CD4-positive, alpha-beta T cell treated with Interleukin-17A for 4 hours (primary cell): ENCODE measurements around the gene EXTL2.
"Not testable (repeated sequence)": the region's sequence is repeated elsewhere in the genome, so short reads cannot be mapped to it uniquely, and the experiment has no call there.

Experiments
- DNase-seq: peaks from one replicate; pipeline ENCODE4 v3.0.0-alpha.2; 2020; ENCODE audit warnings: mixed read lengths

Gene EXTL2

DNA sequence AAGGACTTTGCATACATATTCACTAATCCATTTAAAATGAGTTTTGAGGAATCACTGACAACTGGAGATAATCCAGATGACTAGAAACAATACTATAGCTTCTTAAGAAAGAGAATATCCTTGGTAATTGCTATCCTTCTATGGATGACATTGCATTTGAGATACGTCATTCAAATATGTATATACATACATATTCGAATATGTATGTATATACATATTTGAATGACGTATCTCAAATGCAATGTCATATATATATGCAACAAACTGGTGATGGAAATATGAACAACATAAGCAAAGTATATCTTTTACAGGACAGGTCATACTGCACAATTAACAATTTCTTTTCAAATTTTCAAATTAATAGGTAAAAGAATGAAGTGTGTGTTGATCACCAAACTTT is 41.7 kb downstream of the EXTL2 start:
- no peak for DNase-seq

DNA sequence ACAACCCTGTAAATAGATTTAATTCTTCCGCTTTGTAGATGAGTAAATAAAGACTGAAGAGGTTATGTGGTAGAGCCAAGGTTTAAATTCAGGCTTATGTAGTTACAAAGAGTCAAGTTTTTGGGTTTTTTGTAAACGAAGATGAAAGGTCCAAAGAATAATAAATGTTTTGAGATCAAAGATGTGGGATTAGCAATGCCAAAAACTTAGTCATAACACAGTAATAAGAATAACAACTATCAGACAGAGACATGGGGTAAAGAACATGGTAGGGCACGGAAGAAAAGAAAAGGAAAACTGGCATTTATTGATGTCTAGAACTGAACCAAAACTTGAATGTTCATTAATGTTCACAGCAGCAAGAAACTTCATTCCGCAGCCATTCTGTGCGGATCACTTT is 42.9 kb downstream of the EXTL2 start:
- DNase-seq, result no peak

DNA sequence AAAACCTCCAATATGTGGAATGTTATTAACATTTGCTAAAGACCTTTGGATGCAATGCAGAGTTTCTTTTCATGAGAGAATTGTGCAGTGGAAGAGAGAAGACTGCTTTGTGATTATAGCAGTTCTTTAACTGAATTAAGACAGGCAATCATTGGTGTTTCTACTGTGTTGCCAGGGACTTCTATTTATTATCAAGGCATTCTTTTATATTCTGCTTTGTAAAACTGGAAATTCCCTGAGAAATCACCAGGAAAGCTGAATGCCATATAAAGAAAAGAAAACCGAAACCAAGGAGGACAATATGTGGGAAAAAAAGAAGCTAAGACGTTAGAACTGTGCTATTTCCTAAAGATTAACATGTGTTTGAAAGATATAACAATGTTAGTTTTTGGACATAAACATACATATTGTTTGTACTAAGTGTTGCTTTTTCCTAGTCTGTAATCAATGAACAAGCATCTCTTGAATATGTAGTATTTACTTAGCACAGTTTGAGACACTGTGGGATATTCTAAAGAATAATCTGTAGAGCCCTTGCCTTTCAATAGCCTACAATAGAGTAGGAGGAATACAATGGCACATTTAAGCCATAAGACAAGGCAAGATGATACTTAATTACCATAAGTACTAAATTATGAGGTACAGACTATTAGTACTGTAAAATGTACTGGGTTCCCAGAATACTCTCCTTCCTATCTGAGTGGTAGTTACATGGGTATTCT is 47.1 kb downstream of the EXTL2 start:
- DNase-seq, result no peak

GRCh38 chr1:100843160-100843559 is 51.5 kb downstream of the EXTL2 start:
- not testable (repeated sequence) for DNase-seq

DNA sequence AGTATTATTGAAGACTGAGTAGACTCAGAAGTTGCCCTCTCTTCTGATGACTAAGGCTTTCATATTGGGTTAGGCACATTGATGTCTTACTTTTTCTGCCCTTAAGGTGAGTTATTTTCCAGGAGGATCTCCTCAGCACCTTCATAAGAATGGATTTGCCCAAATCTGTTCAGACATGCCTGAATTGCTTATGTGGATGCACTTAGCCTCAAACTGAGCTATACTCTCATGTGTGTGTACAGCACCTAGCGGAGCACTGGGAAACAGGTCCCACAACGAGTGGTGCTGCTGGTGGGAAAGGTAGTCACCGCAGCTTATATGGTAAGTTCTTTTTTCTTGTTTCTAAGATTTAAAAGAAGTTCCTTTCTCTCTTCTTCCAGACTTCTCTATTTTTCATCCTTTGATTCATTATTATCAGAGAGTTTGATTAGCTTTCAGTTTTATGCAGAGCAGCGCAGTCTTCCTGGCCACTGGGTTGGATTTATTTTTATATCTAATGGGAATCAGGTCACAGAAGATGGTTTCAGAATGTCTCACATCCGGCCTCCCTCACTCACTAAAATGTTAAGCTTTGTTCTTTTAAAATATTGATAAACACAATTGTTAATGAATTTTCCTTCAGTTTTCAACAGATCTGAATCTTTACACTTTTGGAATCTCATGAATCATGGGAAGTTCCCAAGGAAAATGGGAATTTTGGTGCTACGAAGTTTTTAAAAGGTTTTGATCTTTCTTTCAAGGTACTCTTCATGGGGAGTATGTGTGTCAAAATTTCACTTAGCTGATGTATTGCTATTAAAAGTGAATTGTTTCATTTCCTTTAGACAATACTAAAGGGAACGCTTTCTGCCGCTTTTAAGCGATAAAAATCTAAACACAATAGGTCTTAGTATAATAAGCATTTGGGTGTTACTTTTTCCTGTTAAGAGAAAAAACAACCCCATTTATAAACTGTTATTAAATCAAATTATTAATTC is 58.5 kb downstream of the EXTL2 start:
- no peak for DNase-seq

DNA sequence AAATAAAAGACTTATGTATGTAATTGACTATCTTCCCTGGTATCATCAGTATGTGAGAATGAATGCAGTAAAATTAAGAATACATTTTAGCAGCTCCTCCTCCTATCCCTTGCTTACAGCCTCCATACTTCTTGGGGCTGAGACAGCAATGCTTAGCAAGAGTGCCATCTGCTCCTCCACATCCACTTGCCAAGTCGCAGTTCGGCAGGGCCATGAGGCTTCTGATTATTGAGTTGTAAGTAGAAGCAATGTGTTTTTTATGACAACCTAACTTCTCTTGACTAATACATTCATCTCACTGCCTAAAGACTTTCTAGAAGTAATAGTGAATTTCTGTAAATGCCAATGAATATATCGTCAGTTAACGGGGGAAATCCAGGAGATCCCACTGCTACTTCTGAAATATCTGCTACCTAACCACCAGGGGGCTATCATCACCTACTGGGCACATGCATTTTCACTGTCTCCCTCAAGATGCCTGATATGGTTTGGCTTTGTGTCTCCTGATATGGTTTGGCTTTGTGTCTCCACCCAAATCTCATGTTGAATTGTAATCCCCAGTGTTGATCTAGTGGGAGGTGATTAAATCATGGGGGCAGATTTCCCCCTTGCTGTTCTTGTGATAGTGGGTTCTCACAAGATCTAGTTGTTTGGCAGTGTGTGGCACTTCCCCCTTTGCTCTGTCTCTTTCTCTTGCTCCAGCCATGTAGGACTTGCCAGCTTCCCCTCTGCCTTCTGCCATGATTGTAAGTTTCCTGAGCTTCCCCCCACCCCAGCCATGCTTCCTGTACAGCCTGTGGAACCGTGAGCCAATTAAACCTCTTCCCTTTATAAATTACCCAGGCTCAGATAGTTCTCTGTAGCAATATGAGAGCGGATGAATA is 59.6 kb downstream of the EXTL2 start:
- DNase-seq, result no peak

DNA sequence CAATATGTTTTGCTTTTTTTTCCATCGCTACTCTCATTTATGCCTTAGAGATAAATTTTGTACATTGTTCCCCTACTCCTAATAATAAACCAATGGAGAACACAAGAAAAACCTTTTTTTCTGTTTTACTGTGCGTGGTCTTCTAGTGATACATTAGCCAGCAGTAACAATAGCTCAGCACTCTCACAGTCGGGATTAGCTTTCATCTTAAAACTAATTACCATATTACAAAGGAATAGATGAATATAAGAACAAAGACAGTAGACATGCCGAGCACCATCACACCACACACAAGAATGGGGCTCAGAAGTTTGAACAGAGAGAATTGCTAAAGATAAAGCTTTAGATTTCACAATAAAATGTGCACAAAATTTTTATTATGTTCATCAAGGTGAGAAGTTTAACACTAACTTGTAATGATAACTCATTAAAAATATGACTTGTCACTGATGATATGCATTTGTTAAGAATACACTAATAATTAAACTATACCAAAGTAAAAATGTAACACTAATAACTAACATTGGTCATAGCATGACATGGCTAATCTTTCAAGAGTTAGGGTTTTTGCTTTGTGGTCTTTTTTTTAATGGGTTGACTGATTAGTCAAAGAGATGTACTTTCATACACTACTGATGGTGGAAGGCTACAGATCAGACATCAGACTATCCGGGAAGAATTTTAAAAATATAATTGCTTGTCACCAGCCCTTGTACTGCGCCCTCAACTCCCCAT is 61.8 kb downstream of the EXTL2 start:
- no peak for DNase-seq

GRCh38 chr1:100825666-100826065 is 69.0 kb downstream of the EXTL2 start:
- DNase-seq, result not testable (repeated sequence)
